HL-60 (cell line): ENCODE data around the gene NCF4.

ENCODE experiments used
- TF ChIP-seq, protein P1 (sequence below): IDR thresholded peaks from one replicate; pipeline ENCODE4 v1.5.1; 2011; ENCODE audit warnings: low read length, control low read depth, inconsistent platforms; ENCODE audit not compliant: insufficient read depth
- TF ChIP-seq, protein P2 (sequence below): IDR thresholded peaks from 2 replicates; pipeline ENCODE4 v1.6.1; 2012; ENCODE audit warnings: low read depth; ENCODE audit not compliant: insufficient replicate concordance

DNA sequence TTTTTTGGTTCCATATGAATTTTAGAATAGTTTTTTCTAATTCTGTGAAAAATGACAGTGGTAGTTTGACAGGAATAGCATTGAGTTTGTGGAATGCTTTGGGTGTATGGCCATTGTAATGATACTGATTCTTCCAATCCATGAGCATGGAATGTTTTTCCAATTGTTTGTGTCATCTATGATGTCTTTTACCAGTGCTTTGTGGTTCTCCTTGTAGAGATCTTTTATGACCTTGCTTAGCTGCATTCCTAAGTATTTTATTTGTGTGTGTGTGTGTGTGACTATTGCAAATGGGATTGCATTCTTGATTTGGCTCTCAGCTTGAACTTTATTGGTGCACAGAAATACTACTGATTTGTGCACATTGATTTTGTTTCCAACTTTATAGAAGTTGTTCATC lies 49.7 kb downstream of the NCF4 start:
- TF ChIP-seq, protein P1, sequence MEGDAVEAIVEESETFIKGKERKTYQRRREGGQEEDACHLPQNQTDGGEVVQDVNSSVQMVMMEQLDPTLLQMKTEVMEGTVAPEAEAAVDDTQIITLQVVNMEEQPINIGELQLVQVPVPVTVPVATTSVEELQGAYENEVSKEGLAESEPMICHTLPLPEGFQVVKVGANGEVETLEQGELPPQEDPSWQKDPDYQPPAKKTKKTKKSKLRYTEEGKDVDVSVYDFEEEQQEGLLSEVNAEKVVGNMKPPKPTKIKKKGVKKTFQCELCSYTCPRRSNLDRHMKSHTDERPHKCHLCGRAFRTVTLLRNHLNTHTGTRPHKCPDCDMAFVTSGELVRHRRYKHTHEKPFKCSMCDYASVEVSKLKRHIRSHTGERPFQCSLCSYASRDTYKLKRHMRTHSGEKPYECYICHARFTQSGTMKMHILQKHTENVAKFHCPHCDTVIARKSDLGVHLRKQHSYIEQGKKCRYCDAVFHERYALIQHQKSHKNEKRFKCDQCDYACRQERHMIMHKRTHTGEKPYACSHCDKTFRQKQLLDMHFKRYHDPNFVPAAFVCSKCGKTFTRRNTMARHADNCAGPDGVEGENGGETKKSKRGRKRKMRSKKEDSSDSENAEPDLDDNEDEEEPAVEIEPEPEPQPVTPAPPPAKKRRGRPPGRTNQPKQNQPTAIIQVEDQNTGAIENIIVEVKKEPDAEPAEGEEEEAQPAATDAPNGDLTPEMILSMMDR: no peak
- TF ChIP-seq, protein P2, sequence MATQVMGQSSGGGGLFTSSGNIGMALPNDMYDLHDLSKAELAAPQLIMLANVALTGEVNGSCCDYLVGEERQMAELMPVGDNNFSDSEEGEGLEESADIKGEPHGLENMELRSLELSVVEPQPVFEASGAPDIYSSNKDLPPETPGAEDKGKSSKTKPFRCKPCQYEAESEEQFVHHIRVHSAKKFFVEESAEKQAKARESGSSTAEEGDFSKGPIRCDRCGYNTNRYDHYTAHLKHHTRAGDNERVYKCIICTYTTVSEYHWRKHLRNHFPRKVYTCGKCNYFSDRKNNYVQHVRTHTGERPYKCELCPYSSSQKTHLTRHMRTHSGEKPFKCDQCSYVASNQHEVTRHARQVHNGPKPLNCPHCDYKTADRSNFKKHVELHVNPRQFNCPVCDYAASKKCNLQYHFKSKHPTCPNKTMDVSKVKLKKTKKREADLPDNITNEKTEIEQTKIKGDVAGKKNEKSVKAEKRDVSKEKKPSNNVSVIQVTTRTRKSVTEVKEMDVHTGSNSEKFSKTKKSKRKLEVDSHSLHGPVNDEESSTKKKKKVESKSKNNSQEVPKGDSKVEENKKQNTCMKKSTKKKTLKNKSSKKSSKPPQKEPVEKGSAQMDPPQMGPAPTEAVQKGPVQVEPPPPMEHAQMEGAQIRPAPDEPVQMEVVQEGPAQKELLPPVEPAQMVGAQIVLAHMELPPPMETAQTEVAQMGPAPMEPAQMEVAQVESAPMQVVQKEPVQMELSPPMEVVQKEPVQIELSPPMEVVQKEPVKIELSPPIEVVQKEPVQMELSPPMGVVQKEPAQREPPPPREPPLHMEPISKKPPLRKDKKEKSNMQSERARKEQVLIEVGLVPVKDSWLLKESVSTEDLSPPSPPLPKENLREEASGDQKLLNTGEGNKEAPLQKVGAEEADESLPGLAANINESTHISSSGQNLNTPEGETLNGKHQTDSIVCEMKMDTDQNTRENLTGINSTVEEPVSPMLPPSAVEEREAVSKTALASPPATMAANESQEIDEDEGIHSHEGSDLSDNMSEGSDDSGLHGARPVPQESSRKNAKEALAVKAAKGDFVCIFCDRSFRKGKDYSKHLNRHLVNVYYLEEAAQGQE: no peak
